ENCODE measurements around the gene MT1B. TPM values are rescaled to one million over a fixed set of nuclear protein-coding genes. Genes with fewer than 3 reads are reported as not detected.

MT1B gene
- total and polyA plus RNA-seq, 2 of the 13 experiments (the other 11 are each of a cell fraction or from before 2014, with no cell fraction given), result 0.89 TPM; not detected in 1

GRCh38 chr16:56625140-56625942 is 26.3 kb upstream of the MT1B start, which contains the start of gene MT1E:
Gene MT1E, plus strand, starts transcription at chr16:56625781. Its CDS starts 71 bp downstream, at chr16:56625852.
- Histone ChIP-seq H3K79me2 (ENCODE audit: insufficient read depth, low read length) (no peaks in the 10 kb centered on the region), H3K9ac (ENCODE audit: insufficient read depth, low read depth, low read length) (peak within 1 kb of the TSS; percentile 64), H3K9me3 (ENCODE audit: low read length) (no peaks in the 10 kb centered on the region), H3K4me2 (ENCODE audit: low read depth, low read length) (peak within 1 kb of the TSS; percentile 97), H2AFZ (ENCODE audit: low read length) (peak within 1 kb of the TSS; percentile 76), H3K27me3 (ENCODE audit: control insufficient read depth in 1 of 2, insufficient read depth in 2 of 2, low read length in 2 of 2) (peaks cover 0 to 34% of the 10 kb centered on the region in 2 experiments; a peak in 3 of 5 replicates), H3K4me3 (replicated peaks in 1 of 3; ENCODE audit: insufficient read depth in 1 of 3, low read depth in 2 of 3, low read length in 3 of 3) (peak within 1 kb of the TSS; percentile 63 to 88 (median 72)), H3K36me3 (replicated peaks in 1 of 2; ENCODE audit: control insufficient read depth in 1 of 2, insufficient read depth in 2 of 2, low read length in 2 of 2) (no peaks in the 10 kb centered on the region), H4K20me1 (ENCODE audit: insufficient read depth, low read length) (no peaks in the 10 kb centered on the region), H3K4me1 (ENCODE audit: insufficient read depth, low read length) (peaks cover 60% of the 10 kb centered on the region), H3K27ac (ENCODE audit: extremely low read length, insufficient read depth, low read length) (no peak within 1 kb of the TSS)
- BruUV-seq (replicated peaks), result no TSS peak
- peak; percentile 63 for DNase-seq (ENCODE audit: low spot score)
- FAIRE-seq, result no peak
- CTCF ChIA-PET (ENCODE audit: low intra/inter-chr PET ratio, low total read pairs), result no interaction called here
- WGBS (ENCODE audit: low lambda C conversion rate), result 7% methylated on average over 30 of the region's 62 CpGs
- in situ Hi-C loops (cut with HindIII; ENCODE audit: extremely low pct_ligation_motif_present, low pct_unique_long_range_greater_than_20kb) (no loop called here), intact Hi-C loops (cut with micrococcal nuclease; ENCODE audit: unreplicated experiment) (no loop called here)
- POLR2A ChIA-PET, result interaction anchor here (0.9 to 4.8 kb wide), 9 partner anchors 11 to 58 kb away, joined by 3 to 83 read pairs (median 5); partner anchors contain the start of genes MT1F and MT2A
- peak; percentile 92 for ATAC-seq
- TF ChIP-seq POLR2AphosphoS2 (IDR thresholded peaks at IDR 0.05; ENCODE audit: low read depth, low read length) (no peak), ZNF468 (CRISPR knock-in tag; IDR thresholded peaks at IDR 0.05) (0 out of 2 replicates have a peak, but pooled peaks have one; percentile 78), PRPF4 (IDR thresholded peaks at IDR 0.05; ENCODE audit: low read depth, low read length, poor library complexity, severe bottlenecking) (no peak), RELA (CRISPR knock-in tag; IDR thresholded peaks at IDR 0.05) (peak; percentile 72; the same call in 1 of the 2 replicates), CCDC6 (CRISPR knock-in tag; IDR thresholded peaks at IDR 0.05) (0 out of 2 replicates have a peak, but pooled peaks have one; percentile 64), ZNF7 (CRISPR knock-in tag; IDR thresholded peaks at IDR 0.05) (peak; percentile 69; the same call in 1 of the 2 replicates), NFKBIZ (CRISPR knock-in tag; IDR thresholded peaks at IDR 0.05) (no peak), ZNF75D (CRISPR knock-in tag; IDR thresholded peaks at IDR 0.05; ENCODE audit: borderline replicate concordance) (no peak), ZNF414 (CRISPR knock-in tag; IDR thresholded peaks at IDR 0.05) (no peak), SMAD9 (CRISPR knock-in tag; IDR thresholded peaks at IDR 0.05) (no peak), GATA4 (IDR thresholded peaks at IDR 0.05; ENCODE audit: borderline replicate concordance, low read depth) (peak; percentile 66), ZNF678 (CRISPR knock-in tag; IDR thresholded peaks at IDR 0.05) (0 out of 2 replicates have a peak, but pooled peaks have one; percentile 28), SRSF1 (optimal IDR thresholded peaks at IDR 0.05; ENCODE audit: low read depth, low read length) (peak; percentile 58), HIC2 (CRISPR knock-in tag; IDR thresholded peaks at IDR 0.05; ENCODE audit: low read depth) (peak; percentile 30; the same call in 1 of the 2 replicates), ZEB1 (IDR thresholded peaks at IDR 0.05; ENCODE audit: insufficient replicate concordance, low read depth) (no peak), CBFB (CRISPR knock-in tag; IDR thresholded peaks at IDR 0.05) (peak; percentile 49; the same call in 1 of the 2 replicates), ZNF883 (CRISPR knock-in tag; IDR thresholded peaks at IDR 0.05; ENCODE audit: not compliant biosample characterization) (no peak), REPIN1 (CRISPR knock-in tag; IDR thresholded peaks at IDR 0.05; ENCODE audit: borderline replicate concordance, low read depth) (no peak)
- TF ChIP-seq, protein P1, sequence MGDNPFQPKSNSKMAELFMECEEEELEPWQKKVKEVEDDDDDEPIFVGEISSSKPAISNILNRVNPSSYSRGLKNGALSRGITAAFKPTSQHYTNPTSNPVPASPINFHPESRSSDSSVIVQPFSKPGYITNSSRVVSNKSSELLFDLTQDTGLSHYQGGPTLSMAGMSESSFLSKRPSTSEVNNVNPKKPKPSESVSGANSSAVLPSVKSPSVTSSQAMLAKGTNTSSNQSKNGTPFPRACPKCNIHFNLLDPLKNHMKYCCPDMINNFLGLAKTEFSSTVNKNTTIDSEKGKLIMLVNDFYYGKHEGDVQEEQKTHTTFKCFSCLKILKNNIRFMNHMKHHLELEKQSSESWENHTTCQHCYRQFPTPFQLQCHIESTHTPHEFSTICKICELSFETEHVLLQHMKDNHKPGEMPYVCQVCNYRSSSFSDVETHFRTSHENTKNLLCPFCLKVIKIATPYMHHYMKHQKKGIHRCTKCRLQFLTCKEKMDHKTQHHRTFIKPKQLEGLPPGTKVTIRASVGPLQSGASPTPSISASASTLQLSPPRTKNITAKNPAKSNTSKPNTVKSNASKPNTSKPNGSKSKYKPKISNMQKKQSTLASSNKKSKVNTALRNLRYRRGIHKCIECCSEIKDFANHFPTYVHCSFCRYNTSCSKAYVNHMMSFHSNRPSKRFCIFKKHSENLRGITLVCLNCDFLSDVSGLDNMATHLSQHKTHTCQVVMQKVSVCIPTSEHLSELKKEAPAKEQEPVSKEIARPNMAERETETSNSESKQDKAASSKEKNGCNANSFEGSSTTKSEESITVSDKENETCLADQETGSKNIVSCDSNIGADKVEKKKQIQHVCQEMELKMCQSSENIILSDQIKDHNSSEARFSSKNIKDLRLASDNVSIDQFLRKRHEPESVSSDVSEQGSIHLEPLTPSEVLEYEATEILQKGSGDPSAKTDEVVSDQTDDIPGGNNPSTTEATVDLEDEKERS (CRISPR knock-in tag; IDR thresholded peaks at IDR 0.05), result peak; percentile 56; the same call in 1 of the 2 replicates
